Measurements from ENCODE around the gene ADAMTS8. TPM values are rescaled to one million over a fixed set of nuclear protein-coding genes. Genes with fewer than 3 reads are reported as not detected.

Gene ADAMTS8
- polyA plus RNA-seq, 1 experiment, result 0.05 TPM

- no peak for DNase-seq (ENCODE audit: low read depth)
- Histone ChIP-seq H3K36me3 (ENCODE audit: control insufficient read depth, insufficient read depth, low read length) (no peaks in the 10 kb centered on the region), H3K27me3 (ENCODE audit: control insufficient read depth, insufficient read depth, low read length) (peaks cover 27% of the 10 kb centered on the region), H3K4me3 (ENCODE audit: low read depth, low read length) (no peak overlapping the region)
- POLR2A ChIA-PET, result no interaction called here
- CTCF ChIA-PET, result interaction anchor here (0.6 to 2.4 kb wide), 12 partner anchors 10 to 507 kb away, joined by 3 to 17 read pairs (median 6); no protein-coding TSS in a partner anchor
- TF ChIP-seq CTCF (IDR thresholded peaks at IDR 0.05; ENCODE audit: insufficient read depth, low read depth, low read length), result no peak
These were observed 39.0 kb downstream of the ADAMTS8 start for GRCh38 chr11:130389335-130389935.

- no peak for TF ChIP-seq CTCF (IDR thresholded peaks at IDR 0.05; ENCODE audit: insufficient read depth, low read depth, low read length)
- no peak for DNase-seq (ENCODE audit: low read depth)
- Histone ChIP-seq H3K4me3 (ENCODE audit: low read depth, low read length) (no peak overlapping the region), H3K27me3 (ENCODE audit: control insufficient read depth, insufficient read depth, low read length) (peaks cover 22% of the 10 kb centered on the region), H3K36me3 (ENCODE audit: control insufficient read depth, insufficient read depth, low read length) (no peaks in the 10 kb centered on the region)
- CTCF ChIA-PET, result interaction anchor here (2.0 to 2.4 kb wide), 2 partner anchors 38 to 176 kb away, joined by 8 to 10 read pairs; no protein-coding TSS in a partner anchor
- POLR2A ChIA-PET, result no interaction called here
These were observed 39.7 kb downstream of the ADAMTS8 start for GRCh38 chr11:130388607-130389205.

- H3K36me3 ChIP-seq (ENCODE audit: control insufficient read depth, insufficient read depth, low read length), result no peaks in the 10 kb centered on the region
- ChIA-PET POLR2A (no interaction called here), CTCF (interaction anchor here (0.6 to 1.7 kb wide), 2 partner anchors 28 to 625 kb away, joined by 4 read pairs; no protein-coding TSS in a partner anchor)
- no peak for DNase-seq (ENCODE audit: low read depth)
- no peak for TF ChIP-seq CTCF (IDR thresholded peaks at IDR 0.05; ENCODE audit: insufficient read depth, low read depth, low read length)
- peaks cover 9% of the 10 kb centered on the region for H3K27me3 ChIP-seq (ENCODE audit: control insufficient read depth, insufficient read depth, low read length)
- no peak overlapping the region for H3K4me3 ChIP-seq (ENCODE audit: low read depth, low read length)
These were observed 42.4 kb downstream of the ADAMTS8 start for GRCh38 chr11:130386056-130386455.

- POLR2A ChIA-PET, result interaction anchor here (0.6 kb wide), 3 partner anchors 167 to 841 kb away, joined by 3 read pairs; no protein-coding TSS in a partner anchor
- CTCF ChIA-PET, result interaction anchor here (1.3 kb wide), 1 partner anchor 18 kb away, joined by 4 read pairs; no protein-coding TSS in a partner anchor
These were observed 44.8 kb downstream of the ADAMTS8 start for GRCh38 chr11:130383344-130384211.

More at GRCh38 chr11:130383344-130384211, 44.8 kb downstream of the ADAMTS8 start:
- Histone ChIP-seq H3K36me3 (ENCODE audit: control insufficient read depth, insufficient read depth, low read length) (no peaks in the 10 kb centered on the region), H3K4me3 (ENCODE audit: low read depth, low read length) (no peak overlapping the region), H3K27me3 (ENCODE audit: control insufficient read depth, insufficient read depth, low read length) (peaks cover 9% of the 10 kb centered on the region)
- TF ChIP-seq CTCF (IDR thresholded peaks at IDR 0.05; ENCODE audit: insufficient read depth, low read depth, low read length), result no peak
- DNase-seq (ENCODE audit: low read depth), result peak; percentile 55
